Spleen (tissue), 7 donors: ENCODE measurements around the gene NDE1.
A peak's percentile ranks its signal among the peaks of the same experiment; 100 is the strongest.

Source experiments
- CTCF ChIP-seq, 11 experiments: fragments of 200-600 bp in 7 of 11; fragments of 450-650 bp in 4 of 11; sonication (generic) in 4 of 11; IDR thresholded peaks in 8 of 11; conservative IDR thresholded peaks in 3 of 11; 1 replicate in 7 of 11; 2 replicates in 4 of 11; pipeline versions ENCODE4 v1.4.0 to v1.8.0; 2016 to 2021; ENCODE audit warnings: antibody characterized with exemption in 11 of 11, inconsistent platforms in 4 of 11, mild to moderate bottlenecking in 1 of 11
- POLR2A ChIP-seq, 3 donors: fragments of 450-650 bp; IDR thresholded peaks; one replicate each; pipeline ENCODE4 v1.5.1; 2017; ENCODE audit warnings: antibody characterized with exemption in 3 of 3, mild to moderate bottlenecking in 1 of 3
- POLR2AphosphoS5 ChIP-seq, 3 donors: sonication (generic); formaldehyde crosslinking; IDR thresholded peaks; one replicate each; pipeline ENCODE4 v1.5.1; 2017; ENCODE audit warnings: antibody characterized with exemption in 3 of 3
- donor health status: DM: no; HTN: no; CAD: no; lungs with moderate emphysema.
- donor health status: DM: no; HTN: no; CAD: no.
- donor health status: DM: no; HTN: no; CAD: no.

- no peak for TF ChIP-seq POLR2AphosphoS5 (IDR thresholded peaks at IDR 0.05)
- TF ChIP-seq CTCF (IDR thresholded peaks at IDR 0.05 in 8 of 11, conservative IDR thresholded peaks at IDR 0.05 in 3 of 11) = no peak
- TF ChIP-seq POLR2A (IDR thresholded peaks at IDR 0.05) = peak in 1 of 3 donors; percentile 20
Observed at GRCh38 chr16:15641753-15642556, 8.1 kb upstream of the NDE1 start.
